ENCODE data around the gene USP6NL.

The USP6NL gene

GRCh38 chr10:11424456-11425295 is 186.8 kb downstream of the USP6NL start:
- TF ChIP-seq POLR2AphosphoS5 (IDR thresholded peaks at IDR 0.05; ENCODE audit: low read depth, low read length) (no peak), REST (IDR thresholded peaks at IDR 0.05; ENCODE audit: insufficient read depth in 1 of 2, low read depth in 2 of 2, low read length in 2 of 2) (no peak), TAF1 (IDR thresholded peaks at IDR 0.05; ENCODE audit: borderline replicate concordance, insufficient read depth, low read length) (no peak), FOXP2 (optimal IDR thresholded peaks at IDR 0.05; ENCODE audit: borderline replicate concordance, extremely low read depth, extremely low read length, insufficient read depth) (no peak), SIN3A (IDR thresholded peaks at IDR 0.05; ENCODE audit: borderline replicate concordance, insufficient read depth, low read length) (no peak)

DNA sequence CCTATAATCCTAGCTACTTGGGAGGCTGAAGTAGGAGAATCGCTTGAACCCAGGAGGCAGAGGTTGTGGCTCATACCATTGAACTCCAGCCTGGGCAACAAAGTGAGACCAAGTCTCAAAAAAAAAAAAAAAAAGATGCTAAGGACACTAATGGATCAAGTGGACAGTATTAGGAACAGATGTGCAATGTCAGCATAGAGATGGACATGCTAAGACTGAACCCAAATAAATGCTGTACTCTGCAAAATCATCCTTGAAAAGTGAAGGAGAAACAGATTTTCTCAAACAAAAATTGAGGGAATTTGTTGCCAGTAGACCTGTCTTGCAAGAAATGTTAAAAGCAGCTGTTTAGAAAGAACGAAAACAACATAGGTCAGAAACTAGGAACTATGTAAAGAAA is 194.5 kb downstream of the USP6NL start:
- TF ChIP-seq TAF1 (IDR thresholded peaks at IDR 0.05; ENCODE audit: borderline replicate concordance, insufficient read depth, low read length): no peak
- no peak for TF ChIP-seq REST (IDR thresholded peaks at IDR 0.05; ENCODE audit: insufficient read depth in 1 of 2, low read depth in 2 of 2, low read length in 2 of 2)
- no peak for TF ChIP-seq SIN3A (IDR thresholded peaks at IDR 0.05; ENCODE audit: borderline replicate concordance, insufficient read depth, low read length)
- TF ChIP-seq POLR2AphosphoS5 (IDR thresholded peaks at IDR 0.05; ENCODE audit: low read depth, low read length): no peak
- no peak for TF ChIP-seq FOXP2 (optimal IDR thresholded peaks at IDR 0.05; ENCODE audit: borderline replicate concordance, extremely low read depth, extremely low read length, insufficient read depth)

DNA sequence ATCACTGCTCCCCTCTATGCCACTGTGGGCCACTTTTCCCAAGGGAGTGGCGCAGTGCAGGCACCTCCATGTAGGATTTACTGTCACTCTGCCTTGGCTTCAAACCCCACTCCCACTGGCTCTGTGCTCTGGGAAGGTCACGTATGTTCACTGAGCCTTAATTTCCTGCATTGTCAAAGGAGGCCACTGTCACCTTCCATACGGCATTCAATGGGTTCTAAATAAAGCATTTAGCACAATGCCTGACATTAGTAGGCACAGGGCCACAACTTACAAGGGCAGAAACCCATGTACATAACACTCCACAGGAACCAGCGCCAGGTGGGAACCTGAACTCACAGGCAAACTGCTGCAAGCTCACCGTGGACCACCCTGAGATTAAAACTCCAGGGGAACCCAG is 196.4 kb downstream of the USP6NL start:
- TF ChIP-seq REST (IDR thresholded peaks at IDR 0.05; ENCODE audit: insufficient read depth in 1 of 2, low read depth in 2 of 2, low read length in 2 of 2): no peak
- TF ChIP-seq FOXP2 (optimal IDR thresholded peaks at IDR 0.05; ENCODE audit: borderline replicate concordance, extremely low read depth, extremely low read length, insufficient read depth): no peak
- no peak for TF ChIP-seq POLR2AphosphoS5 (IDR thresholded peaks at IDR 0.05; ENCODE audit: low read depth, low read length)
- TF ChIP-seq SIN3A (IDR thresholded peaks at IDR 0.05; ENCODE audit: borderline replicate concordance, insufficient read depth, low read length): no peak
- no peak for TF ChIP-seq TAF1 (IDR thresholded peaks at IDR 0.05; ENCODE audit: borderline replicate concordance, insufficient read depth, low read length)

DNA sequence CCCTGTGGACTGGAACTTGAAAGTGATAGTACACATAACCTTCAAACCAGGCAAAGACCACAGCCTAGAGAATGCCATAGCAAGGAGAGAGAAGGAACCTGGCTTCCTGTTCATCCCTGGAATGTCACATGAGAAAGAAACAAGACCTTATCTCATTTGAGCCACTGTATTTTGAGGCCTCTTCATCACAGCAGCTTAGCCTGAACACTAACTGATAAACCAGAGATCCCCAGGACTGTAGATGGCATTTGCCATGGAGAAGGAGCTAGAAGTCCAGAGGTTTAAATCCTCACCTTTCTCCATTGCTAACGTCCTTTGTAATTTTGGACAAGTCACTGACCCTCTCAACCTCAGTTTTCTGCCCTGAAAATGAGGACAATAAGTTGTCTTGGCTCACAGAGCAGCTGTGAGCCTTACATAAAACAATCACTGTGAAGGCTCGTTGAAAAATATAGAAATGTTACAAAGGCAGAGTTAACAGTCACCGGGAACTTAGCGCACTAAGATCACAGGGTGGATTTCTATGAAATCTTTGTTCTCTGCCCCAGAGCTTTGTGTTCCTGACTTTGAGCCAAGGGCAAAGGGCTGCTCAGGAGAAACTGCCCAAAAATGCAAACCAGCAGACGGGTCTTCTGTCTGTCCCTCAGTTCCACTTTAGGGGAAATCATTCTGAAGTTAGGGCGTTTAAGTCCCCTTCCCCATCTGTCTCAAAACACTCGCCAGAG is 197.0 kb downstream of the USP6NL start:
- TF ChIP-seq REST (IDR thresholded peaks at IDR 0.05; ENCODE audit: insufficient read depth in 1 of 2, low read depth in 2 of 2, low read length in 2 of 2) (no peak), POLR2AphosphoS5 (IDR thresholded peaks at IDR 0.05; ENCODE audit: low read depth, low read length) (no peak), TAF1 (IDR thresholded peaks at IDR 0.05; ENCODE audit: borderline replicate concordance, insufficient read depth, low read length) (no peak), SIN3A (IDR thresholded peaks at IDR 0.05; ENCODE audit: borderline replicate concordance, insufficient read depth, low read length) (no peak), FOXP2 (optimal IDR thresholded peaks at IDR 0.05; ENCODE audit: borderline replicate concordance, extremely low read depth, extremely low read length, insufficient read depth) (no peak)

Measured in PFSK-1 (cell line).